Stimulated activated CD4-positive, alpha-beta T cell treated with anti-CD3 and anti-CD28 coated beads, Interleukin-4, amount 100 ng/mL, for 48 hours (primary cell): ENCODE data around the gene EIF6.
A peak's percentile ranks its signal among the peaks of the same experiment; 100 is the strongest.
"Not testable (repeated sequence)": the region's sequence is repeated elsewhere in the genome, so short reads cannot be mapped to it uniquely, and the experiment has no call there.

Source experiments
- DNase-seq, 2 donors: peaks; one replicate each; pipeline ENCODE4 v3.0.0-alpha.2; 2020; ENCODE audit warnings: low read depth in 2 of 2

EIF6 gene

DNA sequence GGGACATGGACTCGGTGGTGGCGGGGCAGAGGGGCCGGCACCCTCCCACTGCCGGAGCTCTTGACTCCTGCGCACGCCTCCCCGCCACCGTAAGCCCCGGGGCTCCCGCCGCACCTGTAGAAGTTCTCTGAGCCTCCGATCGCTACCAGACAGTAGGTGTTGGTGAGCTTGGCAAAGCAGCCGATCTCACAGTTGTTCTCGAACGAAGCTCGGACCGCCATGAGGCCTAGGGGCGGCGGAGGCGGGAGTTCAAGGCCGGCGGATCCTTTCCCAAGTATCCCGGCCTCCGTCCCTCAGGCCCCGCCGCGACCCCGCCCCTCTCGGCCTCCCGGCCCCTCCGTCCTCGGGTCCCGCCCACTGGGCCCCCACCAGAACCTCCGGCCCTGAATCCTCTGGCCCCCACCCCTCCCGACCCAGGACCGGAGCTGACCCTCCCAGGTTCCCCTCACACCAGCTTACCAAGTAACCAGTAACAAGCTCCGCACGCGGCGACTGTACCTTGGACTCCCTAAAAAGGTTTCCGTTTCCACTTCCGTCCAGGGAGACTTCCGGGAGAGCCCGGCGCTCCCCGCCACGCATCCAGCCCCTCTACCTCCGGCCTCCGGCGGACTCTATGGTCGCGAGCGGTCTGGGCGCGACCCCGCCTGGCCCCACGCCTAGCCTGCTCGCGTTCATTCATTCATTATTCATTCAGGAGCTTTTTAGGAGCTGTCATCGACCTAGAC, at the start of gene EIF6:
TSS of gene EIF6 (minus strand) at position 506 of the 725 bp plus-strand sequence. CDS start at position 221, 285 bp downstream.
- peak; percentile 71 for DNase-seq

DNA sequence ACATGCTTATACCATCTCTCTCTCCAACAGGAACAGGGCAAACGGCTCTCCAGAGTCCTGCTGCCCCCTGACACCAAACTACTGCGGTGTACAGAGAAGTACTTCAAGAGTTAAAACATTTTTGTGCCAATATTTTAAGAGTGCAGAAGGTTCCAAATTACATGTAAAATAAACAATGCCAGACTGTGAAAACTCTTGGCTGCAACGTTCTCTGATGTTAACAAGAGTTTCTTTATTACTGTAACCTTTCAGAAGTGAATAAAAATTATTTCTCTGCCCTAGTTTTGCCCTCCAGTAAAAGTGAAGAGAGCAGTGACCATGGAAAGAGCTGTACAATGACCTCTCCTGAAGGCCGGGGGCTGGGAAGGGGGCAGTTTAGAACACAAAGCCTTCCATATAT, 49.0 kb upstream of the EIF6 start:
- DNase-seq: no peak

DNA sequence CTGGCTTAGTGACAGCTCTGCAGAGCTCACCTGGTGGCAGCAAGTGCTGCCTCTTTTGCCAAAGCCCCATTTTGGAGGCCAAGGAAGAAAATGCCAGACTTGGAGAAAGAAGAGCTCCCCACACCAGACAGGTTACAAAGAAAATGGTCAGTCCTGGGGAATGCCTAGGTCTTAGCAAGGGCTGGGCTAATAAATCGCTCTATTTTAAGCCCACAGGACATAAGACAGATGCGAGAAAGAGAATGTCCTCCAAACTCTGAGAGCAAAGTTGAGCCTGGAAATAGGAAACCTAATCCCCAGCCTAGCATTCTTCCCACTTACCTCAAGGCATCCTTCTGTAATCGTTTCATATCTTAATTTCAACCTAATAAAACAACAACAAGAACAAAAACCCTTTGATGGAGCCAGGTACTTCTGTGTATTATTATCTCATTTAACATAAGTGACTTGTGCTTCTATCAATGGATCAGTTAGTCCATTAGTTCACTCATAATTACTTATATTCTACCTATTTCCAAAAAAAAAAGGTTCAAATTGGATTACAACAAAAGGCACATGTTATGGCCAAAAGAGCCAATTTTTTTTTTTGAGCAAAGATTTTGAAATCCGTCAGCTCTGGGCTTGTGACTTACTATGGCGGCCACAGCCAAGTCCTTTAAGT, 48.1 kb upstream of the EIF6 start:
- no peak for DNase-seq

DNA sequence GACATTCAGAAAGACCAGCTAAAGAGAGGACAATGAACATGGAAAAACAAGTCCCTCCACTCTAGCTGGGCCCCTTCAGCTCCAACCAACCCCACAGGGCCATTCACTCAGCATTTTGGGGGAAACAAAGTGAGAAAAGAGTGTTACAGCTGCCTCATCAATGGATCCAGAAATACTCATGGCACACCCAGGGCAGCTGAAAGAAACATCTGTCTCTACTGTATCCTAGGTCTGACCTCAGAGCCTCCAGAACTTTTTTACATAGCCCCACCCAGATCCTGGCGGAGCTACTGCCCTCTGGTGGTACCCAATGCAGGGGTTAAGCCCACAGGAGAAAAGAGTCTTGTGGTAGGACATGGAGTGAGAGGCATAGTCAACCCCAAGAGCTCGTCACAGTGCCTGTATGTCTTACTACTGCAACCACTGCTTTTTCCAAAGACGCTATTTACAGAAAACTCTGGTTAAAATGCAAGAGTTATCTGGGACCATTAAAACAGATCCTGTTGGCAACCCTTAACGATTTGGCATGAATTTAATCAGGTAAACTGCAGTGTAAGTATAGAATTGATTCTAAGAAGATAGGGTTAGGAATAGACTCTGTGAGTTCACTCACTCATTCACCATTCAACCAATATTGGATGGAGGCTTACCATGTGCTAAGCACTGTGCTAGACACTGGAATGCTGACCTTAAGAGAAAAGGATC, 45.0 kb upstream of the EIF6 start:
- peak; percentile 50 to 57 for DNase-seq

DNA sequence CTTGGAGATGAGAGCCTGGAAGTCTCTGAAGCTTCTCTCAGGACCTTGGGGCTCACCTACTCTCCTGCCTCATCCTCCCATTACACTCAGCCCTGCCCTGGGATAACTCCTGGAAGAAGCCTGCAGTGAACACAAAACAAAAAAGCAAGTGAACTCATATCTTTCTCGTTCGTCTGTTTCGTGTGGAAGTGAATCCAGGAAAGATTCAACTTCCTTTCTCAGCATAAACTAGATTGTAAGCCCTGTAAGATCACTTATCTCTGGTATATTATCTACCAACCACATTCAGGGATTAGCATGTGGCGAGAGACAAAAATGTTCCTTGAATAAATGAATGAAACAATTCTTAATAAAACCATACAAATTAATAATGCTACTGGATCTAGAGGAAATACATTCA, 44.1 kb upstream of the EIF6 start:
- no peak for DNase-seq

DNA sequence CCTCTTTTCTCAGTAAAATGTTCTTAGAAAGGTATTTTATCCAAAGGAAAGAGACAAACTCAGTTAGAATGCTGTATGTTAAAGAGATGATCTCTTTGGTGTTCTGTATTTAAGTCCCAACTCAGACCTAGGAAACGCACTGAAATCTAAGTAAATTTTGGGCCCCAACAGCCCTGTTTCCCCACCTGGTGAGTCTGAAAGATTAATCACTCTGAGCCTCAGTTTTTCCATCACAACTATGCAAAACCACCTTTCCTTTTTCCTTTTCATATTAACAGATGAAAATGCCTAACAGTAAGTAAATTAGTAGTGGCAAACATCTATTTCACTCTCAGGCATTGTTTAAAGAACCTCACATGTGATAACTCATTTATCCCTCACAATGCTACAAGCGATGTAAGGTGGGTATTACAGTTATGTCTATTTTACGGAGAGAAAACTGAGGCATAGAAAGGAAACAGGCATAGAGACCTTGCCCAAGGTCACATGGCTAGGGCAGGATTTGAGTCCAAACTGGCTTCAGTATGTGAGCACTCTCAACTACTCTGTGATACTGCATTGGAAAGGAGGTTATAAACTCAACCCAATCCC, 43.6 kb upstream of the EIF6 start:
- no peak for DNase-seq

DNA sequence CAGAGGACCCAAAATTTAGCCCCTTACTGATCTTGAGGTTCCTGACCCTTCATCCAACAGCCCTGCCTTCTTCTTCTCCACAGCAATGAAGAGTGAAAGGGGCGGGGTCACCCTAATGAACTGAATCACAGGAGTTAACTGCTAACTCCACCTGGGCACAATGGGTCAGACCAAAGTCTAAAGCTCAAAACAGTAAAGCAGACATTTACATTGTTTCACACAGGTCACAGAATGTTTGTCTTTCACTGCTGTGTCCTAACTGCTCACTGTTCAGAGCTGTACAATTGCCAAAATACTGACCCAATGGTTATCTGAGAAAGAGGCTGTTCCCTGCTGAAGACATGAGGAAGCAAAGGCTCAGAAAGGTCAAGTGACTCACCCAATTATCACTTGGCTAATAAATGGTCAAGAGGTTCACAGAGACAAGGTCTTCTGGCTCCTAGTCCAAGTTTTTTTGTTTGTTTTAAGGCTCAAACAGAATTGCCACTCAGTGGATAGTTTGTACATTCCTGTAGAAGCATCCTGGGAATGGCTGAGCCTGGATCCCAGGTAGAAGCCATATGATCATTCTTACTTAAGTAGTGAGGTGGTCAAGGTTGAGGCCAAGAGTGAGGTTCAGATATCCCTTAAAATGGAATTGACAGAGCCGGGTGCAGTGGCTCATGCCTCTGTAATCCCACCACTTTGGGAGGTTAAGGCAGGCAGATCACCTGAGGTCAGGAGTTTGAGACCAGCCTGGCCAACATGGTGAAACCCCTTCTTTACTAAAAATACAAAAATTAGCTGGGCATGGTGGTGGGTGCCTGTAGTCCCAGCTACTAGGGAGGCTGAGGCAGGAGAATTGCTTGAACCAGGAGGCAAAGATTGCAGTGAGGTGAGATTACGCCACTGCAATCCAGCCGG, 42.8 kb upstream of the EIF6 start:
- no peak for DNase-seq

DNA sequence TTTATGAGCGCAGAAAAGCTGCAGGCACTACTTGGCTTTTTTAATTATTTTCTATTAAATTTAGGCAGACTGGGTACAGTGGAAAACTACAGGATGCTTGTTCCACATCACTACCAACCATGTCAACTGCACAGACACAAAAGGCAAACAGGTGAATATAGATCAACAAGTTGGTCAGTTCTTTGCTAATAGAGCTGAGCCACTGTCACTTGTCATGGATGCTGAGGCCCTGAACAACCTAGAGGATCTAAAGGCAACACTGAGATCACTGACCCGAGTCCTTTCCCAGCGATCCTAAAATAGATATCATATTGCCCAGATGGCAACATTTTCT, 42.1 kb upstream of the EIF6 start:
- DNase-seq: no peak

DNA sequence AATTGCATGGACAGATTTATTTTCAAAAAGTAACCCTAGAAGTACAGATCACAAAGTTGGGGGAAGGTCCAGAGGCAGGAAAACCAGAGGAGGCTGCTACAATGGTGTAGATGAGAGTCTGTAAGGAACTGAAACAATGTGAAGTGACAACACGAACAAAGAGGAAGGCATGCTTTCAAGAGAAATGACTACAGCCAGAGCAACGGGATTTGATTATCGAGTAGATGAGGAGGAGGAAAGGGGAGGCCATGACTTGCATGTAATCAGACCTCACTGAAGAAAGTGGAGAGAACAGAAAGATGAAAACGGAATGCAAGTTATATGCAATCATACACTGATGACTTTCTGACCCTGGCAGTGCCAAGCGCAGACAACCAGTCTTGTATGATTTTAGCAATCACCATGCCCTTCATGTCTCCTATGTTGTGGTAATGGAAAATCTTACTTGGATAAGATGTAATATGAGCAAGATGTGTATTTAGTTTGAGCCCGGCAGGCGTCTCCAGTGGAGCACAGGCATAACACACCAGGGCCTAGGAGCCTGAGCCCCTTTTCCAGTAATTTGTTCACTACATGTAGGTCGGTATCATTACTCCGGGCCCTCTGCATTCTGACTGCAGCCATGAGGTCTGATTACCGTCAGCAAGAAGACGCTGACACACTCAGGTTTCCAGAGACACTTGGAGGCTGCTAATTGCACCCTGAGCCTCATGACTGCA, 41.6 kb upstream of the EIF6 start:
- no peak for DNase-seq

DNA sequence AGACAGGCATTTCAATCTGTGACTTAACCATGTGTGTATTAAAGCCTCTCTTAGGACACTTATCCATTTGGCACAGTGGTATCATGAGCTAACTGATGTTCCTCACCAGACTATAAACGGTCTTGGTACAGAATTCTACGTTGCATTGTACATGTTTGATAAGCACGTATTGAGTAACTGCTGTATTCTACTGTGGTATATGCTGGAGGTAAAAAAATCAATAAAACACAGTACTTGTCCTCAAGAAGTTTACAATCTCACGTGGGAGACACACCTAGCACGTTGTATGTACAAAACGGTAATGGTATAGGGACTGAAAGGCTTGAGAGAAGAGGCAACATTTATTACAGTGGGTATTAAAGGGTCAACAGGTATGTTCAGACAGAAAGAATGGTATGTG, 40.8 kb upstream of the EIF6 start:
- no peak for DNase-seq

DNA sequence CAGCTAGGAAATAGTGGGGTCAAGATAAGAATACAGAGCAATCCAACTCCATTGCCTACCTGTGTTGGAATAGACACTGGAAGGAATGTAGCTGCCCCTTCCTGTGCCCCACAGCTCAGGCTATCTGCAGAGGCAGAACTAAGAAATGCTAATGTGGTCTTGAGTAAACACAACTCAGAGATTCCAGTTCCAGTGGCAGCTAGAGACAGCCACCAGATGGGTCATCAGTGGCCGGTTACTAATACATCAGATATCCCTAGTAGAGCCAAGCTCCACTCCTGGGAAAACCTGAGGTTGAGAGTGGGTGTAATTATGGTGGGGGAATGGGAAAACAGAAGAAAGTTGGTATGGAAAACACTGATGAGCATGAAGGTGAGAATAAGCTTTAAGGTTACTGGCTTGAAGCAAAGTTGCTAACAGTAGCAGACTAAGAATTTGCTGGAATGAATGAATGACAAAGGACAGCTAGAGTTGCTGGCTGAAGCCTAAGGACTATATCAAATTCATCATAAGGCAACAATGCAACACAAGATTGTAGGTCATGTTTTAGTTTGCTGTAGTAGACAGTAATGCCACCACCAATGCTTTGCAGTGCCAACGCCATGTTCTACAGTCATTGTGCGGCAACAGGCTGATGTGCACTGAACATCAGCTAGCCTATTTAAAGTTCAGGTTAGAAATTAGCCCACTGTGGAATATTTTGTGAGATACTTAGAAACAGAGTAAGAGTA, 36.0 kb upstream of the EIF6 start:
- DNase-seq: no peak

DNA sequence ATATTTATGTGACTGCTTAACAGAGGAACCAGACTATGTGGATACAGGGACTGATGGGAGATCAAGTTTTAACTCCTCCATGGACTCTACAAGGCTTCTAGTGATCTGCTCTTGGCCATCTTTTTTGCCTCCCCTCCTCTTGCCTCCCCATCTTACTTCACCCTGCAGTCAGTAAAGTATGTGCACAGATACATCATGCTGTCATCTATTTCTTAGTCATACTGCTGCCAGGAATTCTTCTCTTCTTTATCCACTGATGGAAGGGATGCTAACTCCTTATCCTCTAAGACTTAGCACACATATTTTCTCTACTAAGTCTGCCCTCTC, 35.3 kb upstream of the EIF6 start:
- DNase-seq: no peak

DNA sequence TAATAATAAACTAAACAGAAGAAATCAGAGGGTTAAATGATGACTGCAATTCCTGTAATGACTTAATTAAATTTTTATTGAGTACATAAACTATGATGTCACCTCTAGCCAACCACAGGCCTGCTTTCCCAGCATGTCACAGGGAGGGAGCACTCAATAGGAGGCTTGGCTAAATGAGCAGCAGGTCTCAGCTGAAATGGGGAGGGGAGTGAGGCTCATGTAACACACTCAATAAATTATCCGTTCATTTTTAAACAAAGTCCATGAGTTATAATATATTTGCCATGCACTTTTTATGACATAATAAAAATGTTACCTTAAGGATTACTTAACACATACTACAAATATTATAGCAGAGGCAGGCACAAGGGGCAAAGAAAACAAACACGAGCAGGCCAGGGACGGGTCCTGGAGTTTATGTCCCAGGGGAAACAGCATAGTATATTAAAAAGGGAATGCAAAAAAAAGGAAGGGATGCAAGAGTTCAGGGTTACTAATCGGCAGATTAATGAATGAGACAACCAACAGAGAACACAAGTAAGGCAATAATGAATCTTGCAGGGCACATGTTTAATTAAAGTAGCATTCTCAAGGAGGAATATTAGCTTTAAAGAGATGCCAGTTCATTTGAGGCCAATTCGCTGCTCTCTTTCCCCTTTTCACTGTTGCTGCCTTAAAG, 34.8 kb upstream of the EIF6 start:
- DNase-seq: no peak

DNA sequence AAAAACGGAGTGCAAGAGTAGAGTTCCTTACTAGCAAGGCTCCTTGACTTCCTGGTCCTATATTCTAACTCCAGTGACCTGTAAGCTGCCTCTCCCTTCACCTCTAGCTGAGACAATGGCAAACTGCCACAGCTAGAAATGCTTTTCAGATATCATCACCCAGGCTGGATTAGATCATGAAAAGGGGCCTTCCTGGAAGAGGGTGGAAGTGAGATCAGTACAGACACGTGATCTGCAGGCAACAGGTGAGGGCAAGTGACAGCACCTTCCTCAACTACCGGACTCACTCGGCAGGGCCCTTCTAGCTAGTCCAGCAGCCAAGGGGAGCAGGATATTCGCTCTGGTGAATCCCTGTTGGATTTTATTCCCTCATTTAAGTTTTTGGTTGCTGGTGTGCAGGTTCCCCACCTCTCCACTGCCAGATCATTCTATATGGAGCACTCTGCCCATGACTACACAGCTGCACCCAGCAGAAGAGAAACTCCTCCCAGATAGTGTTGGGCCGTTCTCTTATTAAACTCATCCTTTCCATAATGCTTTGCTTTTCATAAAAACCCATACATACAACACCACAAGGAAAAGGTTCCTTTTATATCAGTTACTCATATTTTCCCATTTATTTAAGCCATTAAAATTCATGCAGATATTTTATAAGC, 34.1 kb upstream of the EIF6 start:
- DNase-seq: no peak

DNA sequence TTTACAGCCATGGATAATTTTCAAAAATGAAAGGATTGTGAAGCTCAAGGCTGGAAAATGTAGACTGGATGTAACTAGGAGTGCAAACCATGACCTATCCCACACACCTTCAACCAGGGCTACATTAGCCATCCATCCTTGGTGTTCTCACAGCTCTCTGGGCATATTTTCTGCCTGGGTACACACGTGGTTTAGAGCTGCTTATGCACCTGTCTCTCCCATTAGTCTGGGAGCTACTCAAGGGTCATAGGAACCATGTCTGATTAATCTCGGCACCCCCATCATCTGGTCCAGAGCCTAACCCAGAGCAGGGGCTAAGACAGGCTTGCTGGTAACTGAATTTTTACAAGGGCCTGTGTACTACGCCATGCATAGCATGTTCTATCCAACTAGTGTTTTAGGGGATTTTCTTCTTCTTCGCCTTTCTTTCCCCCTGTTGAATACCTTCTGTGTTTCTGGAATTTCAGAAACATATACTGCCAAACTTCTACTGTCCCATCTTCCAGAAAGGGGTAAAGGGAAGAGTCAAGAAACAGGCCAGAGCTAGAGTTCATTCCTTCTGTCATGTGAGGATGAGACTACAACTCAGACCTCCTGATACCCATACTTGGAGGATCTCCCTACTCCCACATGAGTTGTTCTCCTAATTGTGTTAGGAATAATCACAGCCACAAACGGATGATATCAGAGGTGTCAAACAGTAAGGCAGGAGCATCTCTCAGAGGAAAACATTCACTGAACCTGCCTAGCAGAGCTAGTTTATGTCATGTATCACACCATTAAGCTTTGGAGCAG, 33.0 kb upstream of the EIF6 start:
- DNase-seq: no peak

DNA sequence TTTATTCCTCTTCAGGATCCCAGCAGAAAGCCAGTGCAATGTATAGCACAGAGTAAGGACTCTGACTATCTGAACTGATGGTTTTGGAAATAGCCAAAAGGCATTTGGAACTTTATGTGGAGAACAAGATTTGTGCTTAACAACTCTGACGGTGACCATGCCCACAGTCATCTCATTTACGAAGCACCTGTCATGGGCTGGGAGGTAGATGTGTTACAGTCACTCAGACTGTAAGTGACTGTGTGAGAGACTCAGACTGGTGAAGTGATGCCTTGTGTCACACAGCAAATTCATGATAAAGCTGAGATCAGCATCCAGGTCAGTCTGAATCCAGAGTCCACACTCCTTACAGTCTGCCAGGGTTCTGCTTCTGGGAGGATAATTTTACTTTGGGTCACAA, 31.5 kb upstream of the EIF6 start:
- no peak for DNase-seq

DNA sequence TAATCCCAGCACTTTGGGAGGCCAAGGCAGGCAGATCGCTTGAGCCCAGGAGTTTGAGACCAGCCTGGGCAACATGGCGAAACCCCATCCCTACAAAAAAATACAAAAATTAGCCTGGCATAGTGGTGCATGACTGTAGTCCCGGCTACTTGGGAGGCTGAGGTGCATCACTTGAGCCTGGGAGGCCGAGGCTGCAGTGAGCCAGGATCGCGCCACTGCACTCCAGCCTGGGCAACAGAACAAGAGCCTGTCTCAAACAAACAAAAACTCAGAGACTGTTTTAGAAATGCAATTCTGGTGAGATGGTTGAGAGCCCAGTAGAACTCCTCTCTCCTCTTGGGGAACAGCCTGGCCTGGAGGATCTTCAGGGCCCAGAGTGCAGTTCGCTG, 31.1 kb upstream of the EIF6 start:
- DNase-seq: not testable (repeated sequence)

DNA sequence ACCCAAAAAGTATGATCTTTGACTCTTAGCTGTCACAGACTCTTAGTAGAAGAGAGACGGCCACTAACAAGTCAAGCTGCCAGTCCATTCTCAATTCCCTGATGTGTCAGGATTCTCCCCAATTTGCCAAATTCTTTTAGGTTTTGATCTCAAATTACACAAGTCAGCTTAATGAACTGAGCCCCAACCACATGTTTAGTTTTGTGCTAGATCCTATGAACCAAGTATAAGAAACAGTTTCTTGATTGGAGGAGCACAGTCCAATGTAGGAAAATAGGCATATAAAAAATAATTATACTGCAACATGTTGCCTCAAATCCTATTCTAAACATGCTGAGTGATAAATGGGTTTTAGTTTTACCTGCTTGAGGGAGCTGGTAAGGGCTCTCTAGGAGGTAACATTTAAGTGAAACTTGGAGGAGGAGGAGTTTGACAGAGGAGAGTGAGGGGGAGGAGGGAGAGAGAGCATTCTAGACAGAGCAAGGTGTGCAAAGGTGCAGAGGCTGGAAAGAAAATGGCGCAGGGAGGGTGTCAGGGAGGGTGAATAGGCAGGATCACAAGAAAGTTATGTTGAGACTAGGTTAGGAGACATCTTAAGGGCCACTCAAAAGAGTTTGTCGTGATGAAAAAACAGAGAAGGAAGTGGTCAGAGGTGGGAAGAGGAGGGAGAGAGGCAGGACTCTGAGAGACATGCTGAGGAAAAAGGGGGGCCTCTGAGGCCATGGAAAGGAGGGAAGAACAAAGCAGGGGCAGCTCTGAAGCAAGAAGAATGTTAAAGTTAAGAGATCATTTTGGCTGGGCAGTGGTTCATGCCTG, 30.5 kb upstream of the EIF6 start:
- no peak for DNase-seq
